HepG2 (cell line): ENCODE results near the gene MTX1. TPM values are rescaled to one million over a fixed set of nuclear protein-coding genes. Genes with fewer than 3 reads are reported as not detected.

ENCODE experiments used
- HOXD1 ChIP-seq: sonication (generic); formaldehyde crosslinking; IDR thresholded peaks from 2 replicates; pipeline ENCODE4 v1.5.0; 2020; ENCODE audit warnings: missing genetic modification reagents
- KAT7 ChIP-seq: IDR thresholded peaks from 2 replicates; pipeline ENCODE4 v1.6.1; 2018; ENCODE audit warnings: borderline replicate concordance, missing compliant biosample characterization
- KAT8 ChIP-seq: IDR thresholded peaks from 2 replicates; pipeline ENCODE4 v1.6.1; 2016; ENCODE audit warnings: missing genetic modification reagents, missing compliant biosample characterization
- MAFK ChIP-seq, 2 experiments: IDR thresholded peaks in 1 of 2; conservative IDR thresholded peaks in 1 of 2; 2 replicates each; pipeline ENCODE4 v1.6.1; 2011; ENCODE audit warnings: improper control_type of control experiment in 2 of 2, low read length in 2 of 2
- MLXIP ChIP-seq: sonication (generic); formaldehyde crosslinking; IDR thresholded peaks from 2 replicates; pipeline ENCODE4 v1.9.0; 2021; ENCODE audit warnings: missing genetic modification reagents, borderline replicate concordance
- MTERF4 ChIP-seq: sonication (generic); formaldehyde crosslinking; IDR thresholded peaks from 2 replicates; pipeline ENCODE4 v1.8.0; 2023; ENCODE audit warnings: mild to moderate bottlenecking, missing genetic modification reagents
- PRDM15 ChIP-seq: sonication (generic); formaldehyde crosslinking; IDR thresholded peaks from 2 replicates; pipeline ENCODE4 v1.4.0; 2020; ENCODE audit warnings: missing genetic modification reagents
- SIN3A ChIP-seq: IDR thresholded peaks from 2 replicates; pipeline ENCODE4 v1.6.1; 2011; ENCODE audit warnings: low read depth, mild to moderate bottlenecking, control low read depth, low read length, borderline replicate concordance
- SP2 ChIP-seq: sonication (generic); formaldehyde crosslinking; IDR thresholded peaks from 2 replicates; pipeline ENCODE4 v1.5.1; 2020; ENCODE audit warnings: mild to moderate bottlenecking, missing genetic modification reagents
- SRSF4 ChIP-seq: fragments of 200-400 bp; formaldehyde crosslinking; IDR thresholded peaks from one replicate; pipeline ENCODE4 v1.6.1; 2018; ENCODE audit warnings: mild to moderate bottlenecking, low read depth, low read length, moderate library complexity; ENCODE audit not compliant: poor library complexity, severe bottlenecking
- TCF7 ChIP-seq: sonication (generic); IDR thresholded peaks from 2 replicates; pipeline ENCODE4 v1.6.1; 2016; ENCODE audit warnings: antibody characterized with exemption, low read depth
- ZBTB7B ChIP-seq: sonication (generic); formaldehyde crosslinking; IDR thresholded peaks from 2 replicates; pipeline ENCODE4 v1.4.0; 2020; ENCODE audit warnings: missing genetic modification reagents
- ZNF589 ChIP-seq: sonication (generic); formaldehyde crosslinking; conservative IDR thresholded peaks from 2 replicates; pipeline ENCODE4 v1.8.0; 2022; ENCODE audit warnings: mild to moderate bottlenecking, moderate library complexity, missing genetic modification reagents
- ZNF687 ChIP-seq: sonication (generic); formaldehyde crosslinking; IDR thresholded peaks from 2 replicates; pipeline ENCODE4 v1.5.1; 2020; ENCODE audit warnings: mild to moderate bottlenecking, missing genetic modification reagents, moderate library complexity
- ZNF850 ChIP-seq: sonication (generic); formaldehyde crosslinking; conservative IDR thresholded peaks from 2 replicates; pipeline ENCODE4 v1.9.0; 2021; ENCODE audit warnings: mild to moderate bottlenecking, missing genetic modification reagents
- polyA plus RNA-seq, 8 experiments: library from polyadenylated mRNA; depleted of rRNA in 3 of 8; stranded (reverse) in 7 of 8; unstranded in 1 of 8; fragments of >200 nt; fragmentation: Illumina TruSeq in 4 of 8; extraction: Trizol in 4 of 8; gene quantifications; 2 replicates each; pipeline versions ENCODE4 v1.2.1 to v1.2.3, GENCODE V29; 2011 to 2016; ENCODE audit warnings: low read depth in 4 of 8, missing spikeins in 1 of 8, mixed read lengths in 1 of 8; ENCODE audit not compliant: insufficient read depth in 1 of 8
- total RNA-seq, 5 experiments: library from RNA; depleted of rRNA; stranded (reverse); fragments of >200 nt; fragmentation: Illumina TruSeq; extraction: Trizol; gene quantifications; 2 replicates each; pipeline ENCODE4 v1.2.3, GENCODE V29; 2016; ENCODE audit warnings: low read depth in 1 of 5

Gene MTX1
- total and polyA plus RNA-seq, 2 of the 13 experiments (the other 11 are each of a cell fraction or from before 2014, with no cell fraction given): 64.5 to 72.6 TPM

GRCh38 chr1:155167166-155168104 is 41.1 kb upstream of the MTX1 start (continued):
- TF ChIP-seq MTERF4 (CRISPR knock-in tag) (0 out of 2 replicates have a peak, but pooled peaks have one; percentile 28), PRDM15 (CRISPR knock-in tag) (no peak), ZNF687 (CRISPR knock-in tag) (peak; percentile 52; the same call in 1 of the 2 replicates), SIN3A (peak; percentile 50; the same call in 1 of the 2 replicates), SP2 (no peak), ZNF589 (CRISPR knock-in tag) (no peak), KAT8 (peak; percentile 40; the same call in 1 of the 2 replicates), ZBTB7B (CRISPR knock-in tag) (no peak), MAFK (conservative IDR thresholded peaks at IDR 0.05 in 1 of 2, IDR thresholded peaks at IDR 0.05 in 1 of 2; ENCODE audit: low read length in 2 of 2) (no peak), SRSF4 (no peak), ZNF850 (no peak), HOXD1 (CRISPR knock-in tag) (no peak), KAT7 (CRISPR knock-in tag) (no peak), MLXIP (CRISPR knock-in tag) (no peak), TCF7 (no peak)
